CD4-positive, alpha-beta T cell (primary cell): ENCODE results near the gene GABRB1. TPM values are rescaled to one million over a fixed set of nuclear protein-coding genes. Genes with fewer than 3 reads are reported as not detected.

Experiments
- ATAC-seq: fragments of 200-7000 bp; cut with Tn5 transposase; one replicate; pipeline ENCODE4 v1.10.0; 2022; ENCODE audit warnings: mild to moderate bottlenecking; ENCODE audit not compliant: poor library complexity
- CTCF ChIA-PET: fragments of 350-600 bp; sonication (Branson Sonifier 250); formaldehyde crosslinking; loops from one replicate; lab custom pipeline; 2021; ENCODE audit warnings: antibody characterized with exemption, inconsistent platforms; lab: Charles Lee
- POLR2A ChIA-PET: fragments of 350-600 bp; sonication (Branson Sonifier 250); formaldehyde crosslinking; loops from one replicate; lab custom pipeline; 2021; ENCODE audit warnings: antibody characterized with exemption, inconsistent platforms; lab: Charles Lee
- DNase-seq, 14 experiments: peaks; one replicate each; pipeline ENCODE4 v3.0.0-alpha.2; 2013 to 2020; ENCODE audit warnings: mixed read lengths in 2 of 14
- H3K27ac ChIP-seq, 2 donors: one replicate each; pipeline versions ENCODE4 v1.5.1 to v1.7.0; 2013; ENCODE audit warnings: low read length in 2 of 2, low read depth in 1 of 2, mild to moderate bottlenecking in 1 of 2
- H3K27me3 ChIP-seq, 2 experiments: 1 replicate in 1 of 2; 2 replicates in 1 of 2; pipeline versions ENCODE4 v1.6.1 to v1.7.0; 2013; ENCODE audit warnings: low read length in 2 of 2, control low read depth in 1 of 2, mild to moderate bottlenecking in 1 of 2, moderate library complexity in 1 of 2; ENCODE audit not compliant: insufficient read depth in 2 of 2, control insufficient read depth in 1 of 2
- H3K36me3 ChIP-seq: one replicate; pipeline ENCODE4 v1.6.1; 2013; ENCODE audit warnings: low read length, control low read depth; ENCODE audit not compliant: insufficient read depth
- H3K4me1 ChIP-seq: one replicate; pipeline ENCODE4 v1.6.1; 2013; ENCODE audit warnings: low read length, control low read depth; ENCODE audit not compliant: insufficient read depth
- H3K4me3 ChIP-seq: one replicate; pipeline ENCODE4 v1.5.1; 2013; ENCODE audit warnings: mild to moderate bottlenecking, low read length, moderate library complexity
- H3K9me3 ChIP-seq, 2 experiments: 1 replicate in 1 of 2; 2 replicates in 1 of 2; pipeline versions ENCODE4 v1.6.1 to v1.7.0; 2013; ENCODE audit warnings: low read length in 2 of 2, mild to moderate bottlenecking in 2 of 2, control low read depth in 1 of 2, moderate library complexity in 1 of 2; ENCODE audit not compliant: control insufficient read depth in 1 of 2, insufficient read depth in 1 of 2
- H3K27ac Mint-ChIP-seq: one replicate; pipeline ENCODE4 v1.8.0; 2020; ENCODE audit warnings: mixed read lengths
- H3K27me3 Mint-ChIP-seq: one replicate; pipeline ENCODE4 v1.8.0; 2021; ENCODE audit warnings: mixed read lengths
- H3K36me3 Mint-ChIP-seq: one replicate; pipeline ENCODE4 v1.8.0; 2021; ENCODE audit warnings: low read depth, mixed read lengths
- H3K4me1 Mint-ChIP-seq: one replicate; pipeline ENCODE4 v1.8.0; 2021; ENCODE audit warnings: low read depth, mixed read lengths
- H3K4me3 Mint-ChIP-seq: one replicate; pipeline ENCODE4 v1.8.0; 2020; ENCODE audit warnings: mild to moderate bottlenecking, mixed read lengths
- H3K9me3 Mint-ChIP-seq: one replicate; pipeline ENCODE4 v1.8.0; 2020; ENCODE audit warnings: mixed read lengths
- CTCF ChIP-seq: fragments of 200-600 bp; IDR thresholded peaks from one replicate; pipeline ENCODE4 v1.8.0; 2022; ENCODE audit warnings: antibody characterized with exemption, mild to moderate bottlenecking
- intact Hi-C, 2 experiments: fragments of 100-400 bp; cut with DNase I in 1 of 2; cut with micrococcal nuclease in 1 of 2; formaldehyde crosslinking; loops; one replicate each; pipeline versions ENCODE4 v1.15.1 to v1.9.0; 2023 to 2025; cut with DNase I, micrococcal nuclease
- total RNA-seq, 174 experiments: library from RNA in 2 of 174; stranded (reverse) in 2 of 174; gene quantifications; one replicate each; pipeline ENCODE4 v1.2.3 and lab custom pipeline; 2021 to 2026

GABRB1 gene
- total RNA-seq, 2 experiments from 2014 or later, result not detected

- no peaks in the 10 kb centered on the region for H3K36me3 ChIP-seq
- Mint-ChIP-seq H3K27me3 (no peaks in the 10 kb centered on the region), H3K4me3 (no peak overlapping the region), H3K4me1 (peaks cover 10% of the 10 kb centered on the region), H3K27ac (no peak overlapping the region), H3K9me3 (no peaks in the 10 kb centered on the region), H3K36me3 (peaks cover 16% of the 10 kb centered on the region)
- DNase-seq (no peak), ATAC-seq (no peak)
- H3K4me3 ChIP-seq, result no peak overlapping the region
- H3K4me1 ChIP-seq, result no peaks in the 10 kb centered on the region
- intact Hi-C loops, result no loop called here
- H3K9me3 ChIP-seq, result no peaks in the 10 kb centered on the region
- POLR2A ChIA-PET, result no interaction called here
- CTCF ChIA-PET, result no interaction called here
- H3K27ac ChIP-seq, result no peak overlapping the region
- TF ChIP-seq CTCF, result no peak
- no peaks in the 10 kb centered on the region for H3K27me3 ChIP-seq
Observed at GRCh38 chr4:47444031-47444430, 412.7 kb downstream of the GABRB1 start.

GRCh38 chr4:47451657-47452056, 420.3 kb downstream of the GABRB1 start:
- Mint-ChIP-seq H3K4me3 (no peak overlapping the region), H3K4me1 (peaks cover 17% of the 10 kb centered on the region), H3K36me3 (peaks cover 78% of the 10 kb centered on the region), H3K27me3 (no peaks in the 10 kb centered on the region), H3K27ac (no peak overlapping the region), H3K9me3 (no peaks in the 10 kb centered on the region)
- Histone ChIP-seq H3K27ac (no peak overlapping the region), H3K27me3 (no peaks in the 10 kb centered on the region), H3K9me3 (no peaks in the 10 kb centered on the region), H3K4me1 (no peaks in the 10 kb centered on the region), H3K36me3 (peaks cover 31% of the 10 kb centered on the region), H3K4me3 (no peak overlapping the region)
- intact Hi-C loops, result loop anchor here in 1 of 2 experiments (5.0 kb wide), 1 partner anchor 1256 kb away; no protein-coding TSS in a partner anchor
- CTCF ChIA-PET, result no interaction called here
- TF ChIP-seq CTCF, result no peak
- no peak for DNase-seq
- ATAC-seq, result no peak
- POLR2A ChIA-PET, result no interaction called here

GRCh38 chr4:47462799-47463234, 431.4 kb downstream of the GABRB1 start:
- H3K36me3 Mint-ChIP-seq, result peaks cover 32% of the 10 kb centered on the region
- intact Hi-C loops, result loop anchor here (1.0 to 10.0 kb wide), 4 partner anchors 22 to 872 kb away; partner anchors contain the start of genes ATP10D (in 1 of the 2), CNGA1 (in 1 of the 2), NFXL1 (in 1 of the 2) and NIPAL1 (in 1 of the 2)
- TF ChIP-seq CTCF, result no peak
- DNase-seq (peak in 2 of 14 experiments; percentile 6 to 34), ATAC-seq (no peak)
- H3K27ac Mint-ChIP-seq, result peak overlapping the region; percentile 83
- H3K4me3 Mint-ChIP-seq, result peak overlapping the region; percentile 93
- Histone ChIP-seq H3K27me3 (no peaks in the 10 kb centered on the region), H3K9me3 (no peaks in the 10 kb centered on the region), H3K4me1 (peaks cover 16% of the 10 kb centered on the region), H3K4me3 (peak overlapping the region; percentile 86), H3K27ac (peak overlapping the region; percentile 43 to 63), H3K36me3 (peaks cover 6% of the 10 kb centered on the region)
- CTCF ChIA-PET, result interaction anchor here (0.7 to 1.7 kb wide), 3 partner anchors 13 to 22 kb away, joined by 3 to 7 read pairs (median 4); partner anchors contain the start of gene ATP10D
- no peaks in the 10 kb centered on the region for H3K27me3 Mint-ChIP-seq
- POLR2A ChIA-PET, result interaction anchor here (0.7 to 2.3 kb wide), 5 partner anchors 9 to 452 kb away, joined by 3 to 36 read pairs (median 6); partner anchors contain the start of genes ATP10D and NFXL1
- peaks cover 55% of the 10 kb centered on the region for H3K4me1 Mint-ChIP-seq
- no peaks in the 10 kb centered on the region for H3K9me3 Mint-ChIP-seq
